NCI-H1436 treated with DMSO at 0.1 percent for 48 hours (cell line): ENCODE results near the gene GORAB.

Experiments used
- DNase-seq: peaks from one replicate; lab custom pipeline; 2025; lab: John Stamatoyannopoulos, UW

The GORAB gene

GRCh38 chr1:170590921-170591705, 59.1 kb downstream of the GORAB start:
- no peak for DNase-seq

GRCh38 chr1:170592591-170593111, 60.7 kb downstream of the GORAB start:
- DNase-seq, result no peak

- DNase-seq, result no peak
Observed at GRCh38 chr1:170593173-170594011, 61.4 kb downstream of the GORAB start.

- DNase-seq, result no peak
Observed at GRCh38 chr1:170594066-170594626, 62.2 kb downstream of the GORAB start.

- no peak for DNase-seq
Observed at GRCh38 chr1:170596701-170597100, 64.7 kb downstream of the GORAB start.

- DNase-seq, result no peak
Observed at GRCh38 chr1:170598618-170599017, 66.7 kb downstream of the GORAB start.

- DNase-seq, result no peak
Observed at GRCh38 chr1:170599033-170599432, 67.1 kb downstream of the GORAB start.

- no peak for DNase-seq
Observed at GRCh38 chr1:170601866-170602265, 69.9 kb downstream of the GORAB start.
